GM23338 (cell line): ENCODE measurements around the gene CDH23.

Source experiments
- CREB1 ChIP-seq: fragments of 250-450 bp; sonication (Bioruptor Pico); IDR thresholded peaks from 2 replicates; pipeline ENCODE4 v1.5.0; 2020; ENCODE audit warnings: low read depth, mild to moderate bottlenecking, moderate library complexity
- ETS1 ChIP-seq: IDR thresholded peaks from 2 replicates; pipeline ENCODE4 v1.6.1; 2016; ENCODE audit warnings: antibody characterized with exemption
- EZH2 ChIP-seq: fragments of 200-600 bp; sonication (generic); IDR thresholded peaks from one replicate; pipeline ENCODE4 v1.8.0; 2017; ENCODE audit warnings: antibody characterized with exemption, mild to moderate bottlenecking, low read depth; ENCODE audit not compliant: unreplicated experiment
- EZH2phosphoT487 ChIP-seq: fragments of 200-600 bp; sonication (generic); IDR thresholded peaks from one replicate; pipeline ENCODE4 v1.8.1; 2018; ENCODE audit warnings: antibody characterized with exemption; ENCODE audit not compliant: unreplicated experiment
- JUNB ChIP-seq: IDR thresholded peaks from one replicate; pipeline ENCODE4 v1.6.1; 2016; ENCODE audit warnings: antibody characterized with exemption; ENCODE audit not compliant: unreplicated experiment
- NANOG ChIP-seq: IDR thresholded peaks from 2 replicates; pipeline ENCODE4 v1.6.1; 2016; ENCODE audit warnings: antibody characterized with exemption, borderline replicate concordance
- POLR2AphosphoS5 ChIP-seq: IDR thresholded peaks from 2 replicates; pipeline ENCODE4 v1.6.1; 2016; ENCODE audit warnings: antibody characterized with exemption, low read depth
- STAT1 ChIP-seq: IDR thresholded peaks from one replicate; pipeline ENCODE4 v1.6.1; 2016; ENCODE audit warnings: antibody characterized with exemption; ENCODE audit not compliant: unreplicated experiment
- ZNF114 ChIP-seq: fragments of 250-450 bp; sonication (Bioruptor Pico); IDR thresholded peaks from 2 replicates; pipeline ENCODE4 v1.5.0; 2020; ENCODE audit warnings: mild to moderate bottlenecking, moderate library complexity
- ZNF331 ChIP-seq: fragments of 250-450 bp; sonication (Bioruptor Pico); IDR thresholded peaks from 2 replicates; pipeline ENCODE4 v1.5.0; 2020; ENCODE audit warnings: low read depth, mild to moderate bottlenecking, moderate library complexity
- TF ChIP-seq, protein P1 (sequence below), 2 experiments: fragments of 200-600 bp in 1 of 2; sonication (generic) in 1 of 2; conservative IDR thresholded peaks; 2 replicates each; pipeline versions ENCODE4 v1.5.1 to v1.6.1; 2016 to 2017; ENCODE audit warnings: antibody characterized with exemption in 2 of 2, low read depth in 2 of 2, mild to moderate bottlenecking in 2 of 2, moderate library complexity in 1 of 2
- TF ChIP-seq, protein P2 (sequence below): fragments of 250-450 bp; sonication (Bioruptor Pico); IDR thresholded peaks from 2 replicates; pipeline ENCODE4 v1.5.0; 2020; ENCODE audit warnings: mild to moderate bottlenecking, moderate library complexity
- TF ChIP-seq, protein P3 (sequence below): IDR thresholded peaks from one replicate; pipeline ENCODE4 v1.6.1; 2018; ENCODE audit warnings: antibody characterized with exemption; ENCODE audit not compliant: unreplicated experiment

DNA sequence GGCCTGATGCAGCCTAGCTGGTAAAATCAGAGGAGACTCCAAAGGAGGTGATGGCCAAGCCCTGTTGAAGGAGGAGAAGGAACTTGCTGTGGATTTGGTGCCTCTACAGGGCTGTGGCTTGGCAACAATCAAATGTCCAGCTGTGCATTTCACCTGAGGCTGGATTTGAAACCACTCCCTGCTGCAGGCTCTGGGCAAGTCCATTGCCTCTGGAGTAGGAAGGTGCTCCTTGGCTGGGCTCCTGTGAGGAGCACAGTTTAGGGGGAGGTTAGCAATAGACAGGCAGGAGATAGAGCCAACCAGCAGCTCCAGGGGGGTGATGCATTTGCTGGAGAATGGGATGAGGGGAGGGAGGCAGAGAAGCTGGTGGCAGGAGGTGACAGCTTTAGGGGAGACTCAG is 26.5 kb downstream of the CDH23 start:
- TF ChIP-seq, protein P1, sequence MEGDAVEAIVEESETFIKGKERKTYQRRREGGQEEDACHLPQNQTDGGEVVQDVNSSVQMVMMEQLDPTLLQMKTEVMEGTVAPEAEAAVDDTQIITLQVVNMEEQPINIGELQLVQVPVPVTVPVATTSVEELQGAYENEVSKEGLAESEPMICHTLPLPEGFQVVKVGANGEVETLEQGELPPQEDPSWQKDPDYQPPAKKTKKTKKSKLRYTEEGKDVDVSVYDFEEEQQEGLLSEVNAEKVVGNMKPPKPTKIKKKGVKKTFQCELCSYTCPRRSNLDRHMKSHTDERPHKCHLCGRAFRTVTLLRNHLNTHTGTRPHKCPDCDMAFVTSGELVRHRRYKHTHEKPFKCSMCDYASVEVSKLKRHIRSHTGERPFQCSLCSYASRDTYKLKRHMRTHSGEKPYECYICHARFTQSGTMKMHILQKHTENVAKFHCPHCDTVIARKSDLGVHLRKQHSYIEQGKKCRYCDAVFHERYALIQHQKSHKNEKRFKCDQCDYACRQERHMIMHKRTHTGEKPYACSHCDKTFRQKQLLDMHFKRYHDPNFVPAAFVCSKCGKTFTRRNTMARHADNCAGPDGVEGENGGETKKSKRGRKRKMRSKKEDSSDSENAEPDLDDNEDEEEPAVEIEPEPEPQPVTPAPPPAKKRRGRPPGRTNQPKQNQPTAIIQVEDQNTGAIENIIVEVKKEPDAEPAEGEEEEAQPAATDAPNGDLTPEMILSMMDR (conservative IDR thresholded peaks at IDR 0.05; ENCODE audit: low read depth in 2 of 2), result no peak
- TF ChIP-seq EZH2phosphoT487, result no peak
- no peak for TF ChIP-seq EZH2
- TF ChIP-seq ZNF114 (CRISPR knock-in tag), result no peak
- TF ChIP-seq POLR2AphosphoS5, result no peak
- TF ChIP-seq, protein P2, sequence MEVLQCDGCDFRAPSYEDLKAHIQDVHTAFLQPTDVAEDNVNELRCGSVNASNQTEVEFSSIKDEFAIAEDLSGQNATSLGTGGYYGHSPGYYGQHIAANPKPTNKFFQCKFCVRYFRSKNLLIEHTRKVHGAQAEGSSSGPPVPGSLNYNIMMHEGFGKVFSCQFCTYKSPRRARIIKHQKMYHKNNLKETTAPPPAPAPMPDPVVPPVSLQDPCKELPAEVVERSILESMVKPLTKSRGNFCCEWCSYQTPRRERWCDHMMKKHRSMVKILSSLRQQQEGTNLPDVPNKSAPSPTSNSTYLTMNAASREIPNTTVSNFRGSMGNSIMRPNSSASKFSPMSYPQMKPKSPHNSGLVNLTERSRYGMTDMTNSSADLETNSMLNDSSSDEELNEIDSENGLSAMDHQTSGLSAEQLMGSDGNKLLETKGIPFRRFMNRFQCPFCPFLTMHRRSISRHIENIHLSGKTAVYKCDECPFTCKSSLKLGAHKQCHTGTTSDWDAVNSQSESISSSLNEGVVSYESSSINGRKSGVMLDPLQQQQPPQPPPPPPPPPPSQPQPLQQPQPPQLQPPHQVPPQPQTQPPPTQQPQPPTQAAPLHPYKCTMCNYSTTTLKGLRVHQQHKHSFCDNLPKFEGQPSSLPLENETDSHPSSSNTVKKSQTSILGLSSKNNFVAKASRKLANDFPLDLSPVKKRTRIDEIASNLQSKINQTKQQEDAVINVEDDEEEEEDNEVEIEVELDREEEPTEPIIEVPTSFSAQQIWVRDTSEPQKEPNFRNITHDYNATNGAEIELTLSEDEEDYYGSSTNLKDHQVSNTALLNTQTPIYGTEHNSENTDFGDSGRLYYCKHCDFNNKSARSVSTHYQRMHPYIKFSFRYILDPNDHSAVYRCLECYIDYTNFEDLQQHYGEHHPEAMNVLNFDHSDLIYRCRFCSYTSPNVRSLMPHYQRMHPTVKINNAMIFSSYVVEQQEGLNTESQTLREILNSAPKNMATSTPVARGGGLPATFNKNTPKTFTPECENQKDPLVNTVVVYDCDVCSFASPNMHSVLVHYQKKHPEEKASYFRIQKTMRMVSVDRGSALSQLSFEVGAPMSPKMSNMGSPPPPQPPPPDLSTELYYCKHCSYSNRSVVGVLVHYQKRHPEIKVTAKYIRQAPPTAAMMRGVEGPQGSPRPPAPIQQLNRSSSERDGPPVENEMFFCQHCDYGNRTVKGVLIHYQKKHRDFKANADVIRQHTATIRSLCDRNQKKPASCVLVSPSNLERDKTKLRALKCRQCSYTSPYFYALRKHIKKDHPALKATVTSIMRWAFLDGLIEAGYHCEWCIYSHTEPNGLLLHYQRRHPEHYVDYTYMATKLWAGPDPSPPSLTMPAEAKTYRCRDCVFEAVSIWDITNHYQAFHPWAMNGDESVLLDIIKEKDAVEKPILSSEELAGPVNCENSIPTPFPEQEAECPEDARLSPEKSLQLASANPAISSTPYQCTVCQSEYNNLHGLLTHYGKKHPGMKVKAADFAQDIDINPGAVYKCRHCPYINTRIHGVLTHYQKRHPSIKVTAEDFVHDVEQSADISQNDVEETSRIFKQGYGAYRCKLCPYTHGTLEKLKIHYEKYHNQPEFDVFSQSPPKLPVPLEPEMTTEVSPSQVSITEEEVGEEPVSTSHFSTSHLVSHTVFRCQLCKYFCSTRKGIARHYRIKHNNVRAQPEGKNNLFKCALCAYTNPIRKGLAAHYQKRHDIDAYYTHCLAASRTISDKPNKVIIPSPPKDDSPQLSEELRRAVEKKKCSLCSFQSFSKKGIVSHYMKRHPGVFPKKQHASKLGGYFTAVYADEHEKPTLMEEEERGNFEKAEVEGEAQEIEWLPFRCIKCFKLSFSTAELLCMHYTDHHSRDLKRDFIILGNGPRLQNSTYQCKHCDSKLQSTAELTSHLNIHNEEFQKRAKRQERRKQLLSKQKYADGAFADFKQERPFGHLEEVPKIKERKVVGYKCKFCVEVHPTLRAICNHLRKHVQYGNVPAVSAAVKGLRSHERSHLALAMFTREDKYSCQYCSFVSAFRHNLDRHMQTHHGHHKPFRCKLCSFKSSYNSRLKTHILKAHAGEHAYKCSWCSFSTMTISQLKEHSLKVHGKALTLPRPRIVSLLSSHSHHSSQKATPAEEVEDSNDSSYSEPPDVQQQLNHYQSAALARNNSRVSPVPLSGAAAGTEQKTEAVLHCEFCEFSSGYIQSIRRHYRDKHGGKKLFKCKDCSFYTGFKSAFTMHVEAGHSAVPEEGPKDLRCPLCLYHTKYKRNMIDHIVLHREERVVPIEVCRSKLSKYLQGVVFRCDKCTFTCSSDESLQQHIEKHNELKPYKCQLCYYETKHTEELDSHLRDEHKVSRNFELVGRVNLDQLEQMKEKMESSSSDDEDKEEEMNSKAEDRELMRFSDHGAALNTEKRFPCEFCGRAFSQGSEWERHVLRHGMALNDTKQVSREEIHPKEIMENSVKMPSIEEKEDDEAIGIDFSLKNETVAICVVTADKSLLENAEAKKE (CRISPR knock-in tag), result no peak
- TF ChIP-seq CREB1 (CRISPR knock-in tag), result no peak
- TF ChIP-seq ETS1, result no peak
- TF ChIP-seq STAT1, result no peak
- no peak for TF ChIP-seq JUNB
- TF ChIP-seq, protein P3, sequence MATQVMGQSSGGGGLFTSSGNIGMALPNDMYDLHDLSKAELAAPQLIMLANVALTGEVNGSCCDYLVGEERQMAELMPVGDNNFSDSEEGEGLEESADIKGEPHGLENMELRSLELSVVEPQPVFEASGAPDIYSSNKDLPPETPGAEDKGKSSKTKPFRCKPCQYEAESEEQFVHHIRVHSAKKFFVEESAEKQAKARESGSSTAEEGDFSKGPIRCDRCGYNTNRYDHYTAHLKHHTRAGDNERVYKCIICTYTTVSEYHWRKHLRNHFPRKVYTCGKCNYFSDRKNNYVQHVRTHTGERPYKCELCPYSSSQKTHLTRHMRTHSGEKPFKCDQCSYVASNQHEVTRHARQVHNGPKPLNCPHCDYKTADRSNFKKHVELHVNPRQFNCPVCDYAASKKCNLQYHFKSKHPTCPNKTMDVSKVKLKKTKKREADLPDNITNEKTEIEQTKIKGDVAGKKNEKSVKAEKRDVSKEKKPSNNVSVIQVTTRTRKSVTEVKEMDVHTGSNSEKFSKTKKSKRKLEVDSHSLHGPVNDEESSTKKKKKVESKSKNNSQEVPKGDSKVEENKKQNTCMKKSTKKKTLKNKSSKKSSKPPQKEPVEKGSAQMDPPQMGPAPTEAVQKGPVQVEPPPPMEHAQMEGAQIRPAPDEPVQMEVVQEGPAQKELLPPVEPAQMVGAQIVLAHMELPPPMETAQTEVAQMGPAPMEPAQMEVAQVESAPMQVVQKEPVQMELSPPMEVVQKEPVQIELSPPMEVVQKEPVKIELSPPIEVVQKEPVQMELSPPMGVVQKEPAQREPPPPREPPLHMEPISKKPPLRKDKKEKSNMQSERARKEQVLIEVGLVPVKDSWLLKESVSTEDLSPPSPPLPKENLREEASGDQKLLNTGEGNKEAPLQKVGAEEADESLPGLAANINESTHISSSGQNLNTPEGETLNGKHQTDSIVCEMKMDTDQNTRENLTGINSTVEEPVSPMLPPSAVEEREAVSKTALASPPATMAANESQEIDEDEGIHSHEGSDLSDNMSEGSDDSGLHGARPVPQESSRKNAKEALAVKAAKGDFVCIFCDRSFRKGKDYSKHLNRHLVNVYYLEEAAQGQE, result no peak
- TF ChIP-seq NANOG, result no peak
- no peak for TF ChIP-seq ZNF331 (CRISPR knock-in tag)
